ENCODE results near the gene APOL4.

DNA sequence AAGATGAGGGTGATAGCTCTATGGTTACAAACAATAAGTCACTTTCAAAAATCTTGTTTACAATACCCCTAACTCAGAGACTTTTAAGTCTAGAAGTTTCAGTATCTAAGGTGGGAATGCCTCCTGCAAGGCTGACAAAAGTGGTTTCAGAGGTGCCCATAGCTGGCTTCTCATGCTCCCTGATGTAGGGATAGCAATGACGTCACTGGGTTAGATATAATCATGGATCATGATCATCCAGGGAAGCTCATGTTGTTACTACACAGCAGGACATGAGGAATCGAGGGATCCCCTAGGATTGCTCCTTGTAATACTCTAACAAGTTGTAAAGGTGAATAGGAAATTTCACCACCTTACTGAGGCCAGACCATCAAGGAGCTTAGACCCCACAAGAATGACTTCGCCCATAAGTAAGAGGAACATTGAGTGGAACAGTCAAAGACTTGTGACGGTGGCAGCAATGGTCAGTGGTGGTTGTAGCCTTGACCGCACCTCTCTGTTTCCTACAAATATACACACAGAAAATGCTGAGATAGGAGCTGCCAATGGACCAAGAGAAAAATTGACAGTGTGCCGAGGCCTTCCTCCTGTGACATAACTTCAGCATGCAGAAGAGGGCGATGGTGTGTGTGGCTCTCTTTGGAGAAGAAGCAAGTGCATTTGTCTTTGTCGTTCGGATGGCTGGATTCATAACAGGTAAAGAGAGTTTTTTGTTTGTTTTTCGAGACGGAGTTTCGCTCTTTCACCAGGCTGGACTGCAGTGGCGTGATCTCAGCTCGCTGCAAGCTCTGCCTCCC is 15.6 kb downstream of the APOL4 start:
- TF ChIP-seq, protein P1, sequence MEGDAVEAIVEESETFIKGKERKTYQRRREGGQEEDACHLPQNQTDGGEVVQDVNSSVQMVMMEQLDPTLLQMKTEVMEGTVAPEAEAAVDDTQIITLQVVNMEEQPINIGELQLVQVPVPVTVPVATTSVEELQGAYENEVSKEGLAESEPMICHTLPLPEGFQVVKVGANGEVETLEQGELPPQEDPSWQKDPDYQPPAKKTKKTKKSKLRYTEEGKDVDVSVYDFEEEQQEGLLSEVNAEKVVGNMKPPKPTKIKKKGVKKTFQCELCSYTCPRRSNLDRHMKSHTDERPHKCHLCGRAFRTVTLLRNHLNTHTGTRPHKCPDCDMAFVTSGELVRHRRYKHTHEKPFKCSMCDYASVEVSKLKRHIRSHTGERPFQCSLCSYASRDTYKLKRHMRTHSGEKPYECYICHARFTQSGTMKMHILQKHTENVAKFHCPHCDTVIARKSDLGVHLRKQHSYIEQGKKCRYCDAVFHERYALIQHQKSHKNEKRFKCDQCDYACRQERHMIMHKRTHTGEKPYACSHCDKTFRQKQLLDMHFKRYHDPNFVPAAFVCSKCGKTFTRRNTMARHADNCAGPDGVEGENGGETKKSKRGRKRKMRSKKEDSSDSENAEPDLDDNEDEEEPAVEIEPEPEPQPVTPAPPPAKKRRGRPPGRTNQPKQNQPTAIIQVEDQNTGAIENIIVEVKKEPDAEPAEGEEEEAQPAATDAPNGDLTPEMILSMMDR (IDR thresholded peaks at IDR 0.05; ENCODE audit: insufficient read depth, low read length): no peak
- TF ChIP-seq POLR2AphosphoS5 (IDR thresholded peaks at IDR 0.05; ENCODE audit: low read depth): no peak

All from HL-60 (cell line).